ENCODE measurements around the gene IMMP2L.
"Not testable (repeated sequence)": the region's sequence is repeated elsewhere in the genome, so short reads cannot be mapped to it uniquely, and the experiment has no call there.

DNA sequence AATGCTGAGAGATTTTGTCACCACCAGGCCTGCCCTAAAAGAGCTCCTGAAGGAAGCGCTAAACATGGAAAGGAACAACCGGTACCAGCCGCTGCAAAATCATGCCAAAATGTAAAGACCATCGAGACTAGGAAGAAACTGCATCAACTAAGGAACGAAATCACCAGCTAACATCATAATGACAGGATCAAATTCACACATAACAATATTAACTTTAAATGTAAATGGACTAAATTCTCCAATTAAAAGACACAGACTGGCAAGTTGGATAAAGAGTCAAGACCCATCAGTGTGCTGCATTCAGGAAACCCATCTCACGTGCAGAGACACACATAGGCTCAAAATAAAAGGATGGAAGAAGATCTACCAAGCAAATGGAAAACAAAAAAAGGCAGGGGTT is 114.8 kb downstream of the IMMP2L start:
- not testable (repeated sequence) for TF ChIP-seq FOXK2 (IDR thresholded peaks at IDR 0.05); BHLHE40 (IDR thresholded peaks at IDR 0.05; ENCODE audit: borderline replicate concordance); SUZ12 (IDR thresholded peaks at IDR 0.05); PKNOX1 (IDR thresholded peaks at IDR 0.05); FOXA1 (IDR thresholded peaks at IDR 0.05); ZNF384 (IDR thresholded peaks at IDR 0.05)
